ENCODE data around the gene VTI1B. TPM values are rescaled to one million over a fixed set of nuclear protein-coding genes. Genes with fewer than 3 reads are reported as not detected.
"Not testable (repeated sequence)": the region's sequence is repeated elsewhere in the genome, so short reads cannot be mapped to it uniquely, and the experiment has no call there.

The VTI1B gene, protein sequence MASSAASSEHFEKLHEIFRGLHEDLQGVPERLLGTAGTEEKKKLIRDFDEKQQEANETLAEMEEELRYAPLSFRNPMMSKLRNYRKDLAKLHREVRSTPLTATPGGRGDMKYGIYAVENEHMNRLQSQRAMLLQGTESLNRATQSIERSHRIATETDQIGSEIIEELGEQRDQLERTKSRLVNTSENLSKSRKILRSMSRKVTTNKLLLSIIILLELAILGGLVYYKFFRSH
- 122 TPM for total RNA-seq
- long read RNA-seq, full-length matches to known transcripts: 75 of 94 reads
- long read RNA-seq, partial matches to known transcripts: 0 of 94 reads
- long read RNA-seq, other reads (novel, unspliced or antisense): 19 of 94 reads

DNA sequence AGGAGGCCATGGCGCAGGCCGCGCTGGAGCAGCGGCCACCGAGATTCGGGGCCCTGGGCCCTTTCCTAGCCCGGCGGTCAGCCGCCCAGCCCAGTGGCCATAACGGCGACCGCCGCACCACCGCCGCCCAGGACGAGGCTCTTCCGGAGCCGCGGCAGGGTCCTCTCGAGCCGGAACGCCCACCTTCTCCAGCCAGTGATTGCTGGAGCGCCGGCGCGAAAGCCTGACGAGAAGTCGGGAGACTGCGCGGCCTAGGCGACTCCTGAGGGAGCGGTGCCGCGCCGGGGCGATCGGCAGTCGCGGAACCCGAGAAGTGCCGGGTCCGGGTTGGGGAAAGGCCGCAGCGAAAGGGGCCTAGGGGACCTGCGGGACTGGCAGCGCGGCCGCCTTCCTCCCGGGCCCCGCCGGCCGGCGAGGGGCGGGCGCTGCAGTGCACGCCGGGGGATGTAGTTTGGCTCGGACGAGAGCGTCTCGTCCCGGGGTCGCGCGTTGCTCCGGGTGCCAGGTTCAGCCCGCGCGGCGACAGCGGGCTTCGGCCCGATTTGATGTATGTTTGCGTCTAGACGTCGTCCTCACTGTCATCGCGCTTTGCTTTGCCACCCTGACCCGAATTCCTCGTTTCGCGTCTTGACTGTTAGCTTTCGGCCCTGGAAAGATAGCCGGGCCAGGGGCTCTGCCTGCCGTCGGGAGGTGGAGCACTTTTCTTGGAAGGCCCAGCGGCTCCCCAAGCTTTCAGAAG lies at the start of gene VTI1B:
Gene VTI1B, minus strand, starts transcription at position 153 of the 739 bp plus-strand sequence. Its CDS starts 143 bp downstream, at position 10.
- H3K4me1 ChIP-seq: peaks cover 32% of the 10 kb centered on the region
- DNase-seq: peak; percentile 93
- peak within 1 kb of the TSS; percentile 100 for H3K27ac ChIP-seq
- H3K4me3 ChIP-seq: peak within 1 kb of the TSS; percentile 98
- H3K9me3 ChIP-seq: no peaks in the 10 kb centered on the region
- intact Hi-C loops (cut with DNase I): no loop called here
- no peaks in the 10 kb centered on the region for H3K27me3 ChIP-seq
- no peak for TF ChIP-seq CTCF (IDR thresholded peaks at IDR 0.05)
- H3K36me3 ChIP-seq: peaks cover 9% of the 10 kb centered on the region
- ATAC-seq: peak; percentile 97

DNA sequence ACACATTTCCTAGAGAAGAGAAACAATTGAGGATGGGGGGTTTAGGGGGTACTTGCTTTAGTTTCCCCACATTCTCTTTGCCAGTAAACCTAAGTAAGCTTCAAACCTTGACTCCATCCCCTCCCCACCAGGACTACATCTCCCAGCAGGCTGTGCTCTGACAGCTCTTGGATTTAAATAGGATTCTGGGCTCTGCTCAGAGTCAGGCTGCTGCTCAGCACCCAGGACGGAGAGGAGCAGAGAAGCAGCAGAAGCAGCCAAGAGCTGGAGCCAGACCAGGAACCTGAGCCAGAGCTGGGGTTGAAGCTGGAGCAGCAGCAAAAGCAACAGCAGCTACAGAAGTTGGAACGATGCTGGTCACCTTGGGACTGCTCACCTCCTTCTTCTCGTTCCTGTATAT lies 47.9 kb upstream of the VTI1B start:
- intact Hi-C loops (cut with DNase I): no loop called here
- Histone ChIP-seq H3K36me3 (no peaks in the 10 kb centered on the region), H3K4me1 (no peaks in the 10 kb centered on the region), H3K4me3 (no peak overlapping the region), H3K27ac (no peak overlapping the region), H3K27me3 (peaks cover 6% of the 10 kb centered on the region), H3K9me3 (no peaks in the 10 kb centered on the region)
- no peak for TF ChIP-seq CTCF (IDR thresholded peaks at IDR 0.05)
- peak; percentile 22 for ATAC-seq
- no peak for DNase-seq

- ATAC-seq: no peak
- no peaks in the 10 kb centered on the region for H3K9me3 ChIP-seq
- no peak for DNase-seq
- intact Hi-C loops (cut with DNase I): no loop called here
- H3K4me1 ChIP-seq: no peaks in the 10 kb centered on the region
- no peak for TF ChIP-seq CTCF (IDR thresholded peaks at IDR 0.05)
- no peak overlapping the region for H3K27ac ChIP-seq
- no peaks in the 10 kb centered on the region for H3K36me3 ChIP-seq
- H3K27me3 ChIP-seq: peaks cover 6% of the 10 kb centered on the region
- H3K4me3 ChIP-seq: no peak overlapping the region
Observed at GRCh38 chr14:67721875-67722274, 47.4 kb upstream of the VTI1B start.

DNA sequence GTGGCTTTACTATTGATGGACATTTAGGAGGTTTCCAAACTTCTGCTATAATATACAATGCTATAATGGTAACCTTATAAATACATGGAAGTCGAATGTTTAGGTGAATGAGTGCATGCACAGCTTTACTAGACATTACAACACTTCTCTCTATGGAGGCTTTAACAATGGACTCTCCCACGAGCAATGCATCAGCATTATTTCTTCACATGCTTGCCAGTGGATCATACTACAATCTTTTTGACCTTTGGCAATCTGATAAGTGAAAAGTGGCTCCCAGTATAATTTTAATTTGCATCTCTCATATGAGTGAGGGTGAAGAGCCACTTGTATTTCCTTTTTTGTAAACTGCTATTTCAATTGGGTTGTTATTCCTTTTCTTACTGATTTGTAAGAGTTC lies 45.4 kb upstream of the VTI1B start:
- ATAC-seq: no peak

GRCh38 chr14:67719385-67719784 lies 45.0 kb upstream of the VTI1B start:
- H3K9me3 ChIP-seq; H3K27me3 ChIP-seq; H3K36me3 ChIP-seq; H3K27ac ChIP-seq; H3K4me3 ChIP-seq; H3K4me1 ChIP-seq; intact Hi-C loops (cut with DNase I); DNase-seq; ATAC-seq: not testable (repeated sequence)

More for the DNA sequence above, 45.4 kb upstream of the VTI1B start:
- H3K9me3 ChIP-seq: no peaks in the 10 kb centered on the region
- no peaks in the 10 kb centered on the region for H3K4me1 ChIP-seq
- intact Hi-C loops (cut with DNase I): no loop called here
- no peak overlapping the region for H3K4me3 ChIP-seq
- no peak overlapping the region for H3K27ac ChIP-seq
- no peaks in the 10 kb centered on the region for H3K36me3 ChIP-seq
- H3K27me3 ChIP-seq: peaks cover 6% of the 10 kb centered on the region
- no peak for TF ChIP-seq CTCF (IDR thresholded peaks at IDR 0.05)
- DNase-seq: no peak

DNA sequence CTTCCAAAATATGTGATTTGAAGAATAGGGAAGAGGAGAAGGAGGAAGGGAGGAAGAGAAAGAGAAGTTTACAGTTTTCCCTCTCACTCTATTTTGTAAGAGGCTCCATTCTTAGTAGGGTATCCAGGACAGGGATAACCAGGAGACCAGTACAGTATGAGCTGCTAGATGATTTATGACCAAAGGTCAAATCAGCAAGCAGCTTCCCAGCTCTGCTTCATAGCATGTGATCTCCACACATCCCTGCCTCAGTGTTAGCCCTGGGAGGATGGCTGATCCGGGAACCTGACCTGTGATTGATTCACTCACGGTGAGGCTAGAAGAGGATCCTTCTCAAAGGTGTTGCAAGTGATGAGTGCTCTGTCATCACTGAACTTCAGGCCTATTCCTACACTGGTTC lies 43.8 kb upstream of the VTI1B start:
- H3K36me3 ChIP-seq: no peaks in the 10 kb centered on the region
- H3K4me1 ChIP-seq: no peaks in the 10 kb centered on the region
- H3K27ac ChIP-seq: no peak overlapping the region
- no peak for ATAC-seq
- no peak overlapping the region for H3K4me3 ChIP-seq
- intact Hi-C loops (cut with DNase I): no loop called here
- no peaks in the 10 kb centered on the region for H3K27me3 ChIP-seq
- H3K9me3 ChIP-seq: no peaks in the 10 kb centered on the region
- DNase-seq: no peak
- no peak for TF ChIP-seq CTCF (IDR thresholded peaks at IDR 0.05)

Data from upper lobe of right lung (tissue), 1 donor.